Right lobe of liver (tissue), 6 donors: Measurements from ENCODE around the gene EIF2D. TPM values are rescaled to one million over a fixed set of nuclear protein-coding genes. Genes with fewer than 3 reads are reported as not detected.

ENCODE experiments used
- ATAC-seq, 4 donors: fragments of 200-7000 bp; cut with Tn5 transposase; one replicate each; pipeline ENCODE4 v1.9.1; 2020; ENCODE audit warnings: mild to moderate bottlenecking in 4 of 4, moderate library complexity in 4 of 4
- DNase-seq, 3 donors: peaks; one replicate each; pipeline ENCODE4 v3.0.0-alpha.2; 2020
- H3K27ac ChIP-seq, 3 donors: fragments of 200-600 bp; one replicate each; pipeline ENCODE4 v1.8.0; 2022
- H3K27me3 ChIP-seq, 2 donors: fragments of 200-600 bp; one replicate each; pipeline ENCODE4 v1.8.0; 2022
- H3K36me3 ChIP-seq, 4 donors: fragments of 200-600 bp; sonication (generic) in 1 of 4; one replicate each; pipeline versions ENCODE4 v1.5.1 to v1.8.0; 2017 to 2022; ENCODE audit warnings: control low read depth in 1 of 4
- H3K4me1 ChIP-seq, 4 donors: fragments of 200-600 bp; sonication (generic) in 1 of 4; one replicate each; pipeline versions ENCODE4 v1.5.1 to v1.8.0; 2017 to 2022; ENCODE audit warnings: control low read depth in 1 of 4
- H3K4me3 ChIP-seq, 3 donors: fragments of 200-600 bp; one replicate each; pipeline ENCODE4 v1.8.0; 2022
- H3K9me3 ChIP-seq, 4 donors: fragments of 200-600 bp; sonication (generic) in 1 of 4; one replicate each; pipeline versions ENCODE4 v1.5.1 to v1.8.0; 2017 to 2022; ENCODE audit warnings: control low read depth in 1 of 4
- POLR2A ChIP-seq: fragments of 450-650 bp; IDR thresholded peaks from one replicate; pipeline ENCODE4 v1.6.1; 2017; ENCODE audit warnings: antibody characterized with exemption, mild to moderate bottlenecking
- WGBS: methylation state at CpG from one replicate; pipeline ENCODE4 v1.1.6; 2018; ENCODE audit warnings: low coverage, low lambda C conversion rate; ENCODE audit not compliant: insufficient coverage; ENCODE audit errors: missing lambda C conversion rate; 5-methylcytosine and 5-hydroxymethylcytosine counted together
- intact Hi-C, 2 donors: fragments of 100-400 bp; cut with DNase I; formaldehyde crosslinking; loops; one replicate each; pipeline versions ENCODE4 v1.11.2 to v1.14.1; 2022
- total RNA-seq, 6 experiments: library from RNA; depleted of rRNA in 2 of 6; stranded (reverse); fragments of >200 nt in 2 of 6; fragmentation: NEBNext Ultra II Directional in 3 of 6; extraction: Animal tissue kit (Norgen Biotek cat#: 25700) in 3 of 6; gene quantifications; one replicate each; pipeline versions ENCODE4 v1.1.0 to v1.2.4, GENCODE V29; 2016 to 2023
- TF ChIP-seq, protein P1 (sequence below), 4 donors: fragments of 200-600 bp in 3 of 4; fragments of 450-650 bp in 1 of 4; IDR thresholded peaks; one replicate each; pipeline versions ENCODE4 v1.5.1 to v1.8.0; 2016 to 2022; ENCODE audit warnings: antibody characterized with exemption in 4 of 4, mild to moderate bottlenecking in 2 of 4
- donor health status: DM: no; HTN: yes; CAD: no.
- donor health status: DM: no; HTN: no; CAD: no.
- donor health status: DM: no; HTN: no; CAD: no.
- donor health status: DM: no; HTN: yes; CAD: no.
- donor health status: DM: no; HTN: yes; CAD: no.

The EIF2D gene
- total RNA-seq, 6 experiments from 2014 or later, result 18.4 to 29.3 (median 24.4) TPM

DNA sequence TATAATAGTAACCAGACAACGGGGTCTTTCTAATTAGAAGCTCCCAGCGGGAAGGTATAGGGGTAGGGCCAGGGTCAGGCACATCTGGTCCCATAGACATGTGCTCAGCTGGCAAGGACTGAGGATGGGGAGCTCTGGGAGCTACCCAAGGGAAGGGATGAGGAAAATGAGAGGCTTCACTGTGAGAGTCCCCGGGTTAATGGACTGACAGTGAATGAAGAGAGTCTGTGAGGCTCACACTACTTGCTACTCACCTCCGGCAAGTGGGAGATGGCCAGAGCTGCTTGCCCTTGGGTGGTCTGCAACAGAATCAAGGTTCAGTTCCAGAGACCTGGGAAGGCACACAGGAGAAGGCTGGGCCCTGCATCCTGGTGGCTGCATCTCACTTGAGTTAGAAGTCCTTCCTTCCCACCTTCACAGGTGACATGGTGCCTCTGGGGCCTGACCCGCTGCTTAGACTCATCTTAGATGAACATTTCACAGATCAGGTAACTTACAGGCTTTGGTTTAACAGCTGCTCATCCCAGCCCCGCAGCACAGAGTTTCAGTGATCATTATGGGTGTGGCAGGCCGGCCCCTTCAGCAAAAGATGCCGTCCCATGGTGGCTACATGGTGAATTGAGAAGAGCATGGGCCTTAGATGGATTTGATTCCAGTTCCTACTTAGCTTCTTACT, 31.7 kb downstream of the EIF2D start:
- Histone ChIP-seq H3K27me3 (no peaks in the 10 kb centered on the region), H3K4me3 (no peak overlapping the region), H3K27ac (peak overlapping the region; percentile 5 to 61 (median 55)), H3K36me3 (peaks cover 0 to 22% (median 10%) of the 10 kb centered on the region in 4 donors), H3K4me1 (peaks cover 0 to 11% (median 5%) of the 10 kb centered on the region in 4 donors), H3K9me3 (no peaks in the 10 kb centered on the region)
- 87% methylated on average over 5 of the region's 8 CpGs for WGBS
- ATAC-seq, result no peak
- TF ChIP-seq, protein P1, sequence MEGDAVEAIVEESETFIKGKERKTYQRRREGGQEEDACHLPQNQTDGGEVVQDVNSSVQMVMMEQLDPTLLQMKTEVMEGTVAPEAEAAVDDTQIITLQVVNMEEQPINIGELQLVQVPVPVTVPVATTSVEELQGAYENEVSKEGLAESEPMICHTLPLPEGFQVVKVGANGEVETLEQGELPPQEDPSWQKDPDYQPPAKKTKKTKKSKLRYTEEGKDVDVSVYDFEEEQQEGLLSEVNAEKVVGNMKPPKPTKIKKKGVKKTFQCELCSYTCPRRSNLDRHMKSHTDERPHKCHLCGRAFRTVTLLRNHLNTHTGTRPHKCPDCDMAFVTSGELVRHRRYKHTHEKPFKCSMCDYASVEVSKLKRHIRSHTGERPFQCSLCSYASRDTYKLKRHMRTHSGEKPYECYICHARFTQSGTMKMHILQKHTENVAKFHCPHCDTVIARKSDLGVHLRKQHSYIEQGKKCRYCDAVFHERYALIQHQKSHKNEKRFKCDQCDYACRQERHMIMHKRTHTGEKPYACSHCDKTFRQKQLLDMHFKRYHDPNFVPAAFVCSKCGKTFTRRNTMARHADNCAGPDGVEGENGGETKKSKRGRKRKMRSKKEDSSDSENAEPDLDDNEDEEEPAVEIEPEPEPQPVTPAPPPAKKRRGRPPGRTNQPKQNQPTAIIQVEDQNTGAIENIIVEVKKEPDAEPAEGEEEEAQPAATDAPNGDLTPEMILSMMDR (IDR thresholded peaks at IDR 0.05), result no peak
- no peak for TF ChIP-seq POLR2A
- DNase-seq, result no peak
- intact Hi-C loops, result loop anchor here in 1 of 2 donors (5.0 kb wide), 1 partner anchor 88 kb away; no protein-coding TSS in a partner anchor

DNA sequence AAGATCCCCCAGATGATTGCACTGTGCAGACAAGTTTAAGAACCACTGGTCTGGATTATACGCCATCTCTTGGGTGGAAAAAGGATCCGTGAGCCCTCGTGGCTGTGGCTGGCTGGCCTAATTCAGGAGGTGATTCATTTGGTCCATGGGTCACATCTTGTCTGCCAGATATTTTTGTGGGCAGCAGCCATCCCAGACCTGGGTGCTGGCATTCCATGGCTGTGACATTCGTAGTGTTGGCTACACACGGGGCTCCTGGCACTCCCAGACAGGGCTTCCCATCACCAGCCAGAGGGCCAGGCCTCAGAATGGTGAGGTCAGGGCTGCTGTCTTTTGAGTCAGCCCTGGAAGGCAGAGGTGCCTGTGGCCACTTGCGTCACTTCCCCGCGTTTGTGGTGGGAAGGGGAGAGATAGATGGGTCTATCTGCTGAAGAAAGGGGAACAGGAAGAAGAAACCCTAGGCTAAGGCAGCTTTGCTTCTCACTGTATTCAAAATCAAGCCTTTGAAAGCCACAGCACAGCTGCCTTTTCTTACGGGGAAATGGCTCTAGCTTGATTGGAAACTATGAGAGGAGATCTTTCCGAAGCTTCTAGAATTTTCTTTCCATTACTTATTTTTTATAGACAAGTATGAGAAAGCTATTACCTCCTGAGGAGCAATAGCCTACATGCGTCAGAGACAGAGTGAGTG, 32.4 kb downstream of the EIF2D start:
- no peaks in the 10 kb centered on the region for H3K27me3 ChIP-seq
- peak; percentile 75 to 89 (median 88) for DNase-seq
- no peaks in the 10 kb centered on the region for H3K9me3 ChIP-seq
- H3K4me1 ChIP-seq, result peaks cover 0 to 14% (median 5%) of the 10 kb centered on the region in 4 donors
- H3K4me3 ChIP-seq, result no peak overlapping the region
- intact Hi-C loops, result loop anchor here in 1 of 2 donors (5.0 kb wide), 1 partner anchor 88 kb away; no protein-coding TSS in a partner anchor
- ATAC-seq, result peak; percentile 49 to 73 (median 55)
- H3K36me3 ChIP-seq, result peaks cover 0 to 15% (median 7%) of the 10 kb centered on the region in 4 donors
- TF ChIP-seq, protein P1 (IDR thresholded peaks at IDR 0.05), result no peak
- TF ChIP-seq POLR2A, result peak; percentile 23
- H3K27ac ChIP-seq, result peak overlapping the region; percentile 16 to 61 (median 55)
- 48% methylated on average over 9 of the region's 11 CpGs for WGBS

GRCh38 chr1:206578978-206579374, 33.3 kb downstream of the EIF2D start:
- intact Hi-C loops, result no loop called here
- Histone ChIP-seq H3K9me3 (no peaks in the 10 kb centered on the region), H3K36me3 (peaks cover 0 to 6% (median under 1%) of the 10 kb centered on the region in 4 donors), H3K4me1 (peaks cover 0 to 18% (median 5%) of the 10 kb centered on the region in 4 donors), H3K4me3 (no peak overlapping the region), H3K27ac (peak overlapping the region in 2 of 3 donors; percentile 16 to 61), H3K27me3 (no peaks in the 10 kb centered on the region)
- TF ChIP-seq POLR2A, result no peak
- TF ChIP-seq, protein P1 (IDR thresholded peaks at IDR 0.05), result no peak
- DNase-seq (no peak), ATAC-seq (no peak)
- 68% methylated on average over 4 of the region's 4 CpGs for WGBS

GRCh38 chr1:206578068-206578977, 33.9 kb downstream of the EIF2D start:
- H3K36me3 ChIP-seq, result peaks cover 0 to 5% (median 0%) of the 10 kb centered on the region in 4 donors
- no peak overlapping the region for H3K27ac ChIP-seq
- no peaks in the 10 kb centered on the region for H3K9me3 ChIP-seq
- peak in 1 of 4 donors; percentile 33 for ATAC-seq
- H3K4me3 ChIP-seq, result no peak overlapping the region
- intact Hi-C loops, result no loop called here
- no peak for TF ChIP-seq POLR2A
- TF ChIP-seq, protein P1 (IDR thresholded peaks at IDR 0.05), result no peak
- no peak for DNase-seq
- WGBS, result 51% methylated on average over 9 of the region's 10 CpGs
- H3K27me3 ChIP-seq, result no peaks in the 10 kb centered on the region
- peaks cover 0 to 18% (median 5%) of the 10 kb centered on the region in 4 donors for H3K4me1 ChIP-seq
